Activated CD4-positive, CD25-positive, alpha-beta regulatory T cell (primary cell): ENCODE results near the gene PROM1.
A peak's percentile ranks its signal among the peaks of the same experiment; 100 is the strongest.

ENCODE experiments used
- DNase-seq, 4 experiments: peaks; one replicate each; lab custom pipeline; 2025; lab: John Stamatoyannopoulos, UW

PROM1 gene

DNA sequence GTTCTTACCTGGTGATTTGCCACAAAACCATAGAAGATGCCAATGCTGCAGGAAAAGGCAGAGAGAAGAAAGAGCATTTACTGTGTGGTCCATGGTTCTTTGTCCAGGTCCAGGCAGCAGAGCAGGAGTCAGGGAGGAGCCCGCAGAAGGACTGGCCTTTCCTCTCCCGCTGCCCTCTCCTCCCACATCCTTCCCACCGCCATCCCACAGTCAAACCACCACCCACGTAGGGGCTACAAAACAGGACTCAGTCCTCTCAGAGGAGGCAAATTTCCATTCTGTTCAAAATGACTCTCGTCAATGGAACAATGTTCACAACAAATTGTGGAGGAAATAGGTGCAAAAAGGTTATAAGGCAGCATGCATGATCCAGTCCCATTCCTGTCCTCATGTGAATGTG is 58.6 kb downstream of the PROM1 start:
- no peak for DNase-seq

DNA sequence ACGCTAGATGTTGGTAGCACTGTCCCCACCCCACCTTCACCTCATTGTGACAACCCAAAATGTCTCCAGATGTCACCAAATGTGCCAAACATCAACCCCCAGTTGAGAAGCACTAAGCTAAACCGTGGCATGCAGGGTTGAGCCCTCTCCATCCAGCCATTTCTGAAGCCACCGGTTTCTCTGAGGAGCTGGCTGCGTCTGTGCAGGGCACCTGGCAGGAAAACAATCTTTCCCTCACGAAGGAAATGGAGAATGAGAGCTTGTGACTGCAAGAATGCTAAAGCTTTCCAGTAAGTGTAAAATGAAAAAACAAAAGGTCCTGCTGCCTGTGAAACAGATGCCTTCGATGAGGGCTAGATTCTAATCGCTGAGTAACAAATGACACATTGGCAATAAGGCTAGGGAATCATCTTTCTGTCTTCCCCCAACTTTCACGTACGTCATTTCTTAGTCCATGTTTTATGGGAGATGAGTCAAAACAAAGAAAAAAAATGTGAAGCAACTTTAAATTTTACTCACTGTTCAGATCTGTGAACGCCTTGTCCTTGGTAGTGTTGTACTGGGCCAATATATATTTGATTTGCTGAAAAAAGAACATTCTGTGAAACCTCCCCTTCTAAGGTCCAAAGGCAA is 59.9 kb downstream of the PROM1 start:
- no peak for DNase-seq

DNA sequence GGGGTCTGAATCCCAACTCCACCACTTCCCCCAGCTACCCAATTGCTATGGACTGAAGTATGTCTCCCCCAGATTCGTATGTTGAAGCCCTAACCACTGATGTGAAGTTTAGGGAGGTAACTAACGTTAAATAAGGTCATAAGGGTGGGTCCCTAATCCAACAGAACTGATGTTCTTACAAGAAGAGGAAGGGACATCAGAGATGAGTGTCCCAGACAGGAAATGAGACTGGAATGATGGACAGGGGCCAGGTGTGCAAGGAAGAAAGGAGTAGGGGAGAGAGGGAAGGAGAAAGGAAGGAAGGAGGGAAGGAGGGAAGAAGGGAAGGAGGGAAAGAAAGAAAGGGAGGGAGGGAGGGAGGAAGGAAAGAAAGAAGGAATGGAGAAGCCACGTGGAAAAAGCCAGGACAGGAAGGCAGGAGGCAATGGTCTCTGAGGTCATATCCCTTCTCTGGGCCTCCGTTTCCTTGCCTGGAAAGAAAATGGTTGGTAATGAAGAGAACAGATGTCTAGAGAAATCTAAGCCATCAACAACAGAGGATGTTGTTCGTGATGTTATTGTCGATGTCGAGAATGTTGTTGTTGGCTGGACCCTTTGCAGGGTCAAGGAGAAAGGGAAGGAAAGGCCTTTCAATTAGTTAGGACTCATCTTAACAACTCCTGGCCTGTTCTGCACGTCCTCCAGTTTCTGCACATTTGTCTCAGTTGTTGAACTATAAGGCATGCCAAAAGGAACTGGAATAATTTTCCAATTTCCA is 61.8 kb downstream of the PROM1 start:
- no peak for DNase-seq

DNA sequence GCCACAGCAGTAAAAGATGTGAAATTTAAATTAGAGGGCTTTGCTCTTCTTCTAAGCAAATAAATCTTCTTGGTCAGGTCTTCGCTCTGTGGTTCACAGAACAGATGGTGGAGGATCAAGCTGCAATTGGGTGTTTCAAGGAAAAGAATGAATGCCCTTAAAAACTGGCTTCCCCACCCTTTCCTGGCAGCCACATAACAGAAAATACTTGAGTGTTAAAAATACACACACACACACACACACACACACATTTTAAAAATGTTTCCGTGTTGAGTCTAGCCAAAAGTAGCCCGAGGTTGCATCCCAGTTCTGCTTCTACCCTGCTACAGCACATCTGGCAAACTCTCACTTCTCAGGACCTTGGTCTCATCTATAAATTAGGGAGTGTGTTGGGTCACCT is 64.2 kb downstream of the PROM1 start:
- no peak for DNase-seq

DNA sequence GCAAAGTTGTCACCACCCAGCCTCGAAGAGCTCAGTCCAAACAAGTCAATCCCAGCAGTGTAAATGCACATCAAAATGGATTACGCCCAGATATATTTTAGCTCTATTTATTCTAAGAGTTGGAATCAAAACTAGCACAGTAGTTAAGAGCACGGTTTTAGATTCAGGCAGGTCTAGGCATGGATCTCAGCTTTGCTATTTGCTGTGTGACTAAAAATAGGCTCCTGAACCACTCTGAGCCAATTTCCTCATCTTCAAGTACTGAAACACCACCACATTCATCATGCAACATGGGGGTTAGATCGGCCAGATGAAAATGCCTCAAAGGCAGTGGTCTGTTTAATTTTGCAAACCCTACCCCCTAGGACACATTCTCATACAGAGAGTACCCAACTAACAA is 65.0 kb downstream of the PROM1 start:
- no peak for DNase-seq

DNA sequence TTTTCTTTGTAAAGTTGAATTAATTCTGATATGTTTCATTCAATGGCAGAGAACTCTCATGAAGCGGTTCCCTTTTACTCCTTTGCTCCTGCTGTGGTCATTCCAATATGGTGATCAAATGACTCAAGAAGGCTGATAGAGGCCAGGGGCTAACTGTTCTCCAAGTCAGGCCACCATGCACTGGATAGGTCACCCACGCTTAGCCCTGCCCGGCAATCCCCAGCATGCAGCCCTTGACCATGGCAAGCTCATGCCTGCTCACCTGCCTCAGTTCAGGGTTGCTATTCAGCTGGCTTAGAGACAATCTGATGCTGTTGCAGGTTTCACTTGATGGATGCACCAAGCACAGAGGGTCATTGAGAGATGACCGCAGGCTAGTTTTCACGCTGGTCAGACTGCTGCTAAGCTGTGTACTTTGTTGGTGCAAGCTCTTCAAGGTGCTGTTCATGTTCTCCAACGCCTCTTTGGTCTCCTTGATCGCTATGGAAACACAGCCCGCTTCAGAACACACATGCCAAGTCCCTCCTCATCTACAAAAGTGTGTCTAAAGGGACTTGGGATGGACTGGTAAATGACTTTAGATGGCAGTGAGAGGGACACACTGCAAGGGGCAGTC is 65.7 kb downstream of the PROM1 start:
- no peak for DNase-seq

DNA sequence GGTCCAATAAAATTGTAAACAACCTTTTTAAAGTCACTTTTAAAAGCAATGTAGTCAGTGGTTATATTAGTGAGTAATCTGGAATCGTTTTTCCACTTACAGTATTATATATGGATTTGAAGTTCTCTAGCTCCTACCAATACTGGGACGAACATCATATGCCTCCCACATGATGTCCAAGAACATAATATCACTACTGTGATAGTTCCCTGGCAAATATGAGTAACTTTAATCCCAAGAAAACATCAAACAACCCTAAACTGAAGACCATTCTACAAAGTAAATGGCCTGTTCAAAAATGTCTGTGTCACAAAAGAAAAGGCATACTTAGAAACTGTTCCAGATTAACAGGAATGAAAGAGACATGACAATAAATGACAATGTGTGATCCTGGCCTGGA is 67.3 kb downstream of the PROM1 start:
- no peak for DNase-seq

DNA sequence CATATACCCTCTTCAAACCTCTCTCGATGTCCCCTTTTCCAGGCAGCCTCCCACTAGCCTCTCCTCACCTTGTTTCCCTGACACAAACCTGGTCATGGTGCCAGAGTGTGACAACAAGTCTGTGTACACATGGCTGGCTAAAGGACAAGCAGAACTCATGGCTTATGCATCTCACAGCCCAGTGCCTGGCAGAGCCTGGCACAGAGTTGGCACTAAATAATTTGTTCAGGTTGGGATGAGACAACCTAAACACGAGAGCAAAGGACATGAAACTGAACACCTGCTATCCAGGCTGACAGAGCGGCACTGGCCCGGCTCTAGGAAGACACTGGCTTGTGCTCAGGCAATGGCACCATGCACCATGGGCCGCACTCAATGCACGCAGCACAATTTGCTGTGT is 72.7 kb downstream of the PROM1 start:
- DNase-seq = no peak

DNA sequence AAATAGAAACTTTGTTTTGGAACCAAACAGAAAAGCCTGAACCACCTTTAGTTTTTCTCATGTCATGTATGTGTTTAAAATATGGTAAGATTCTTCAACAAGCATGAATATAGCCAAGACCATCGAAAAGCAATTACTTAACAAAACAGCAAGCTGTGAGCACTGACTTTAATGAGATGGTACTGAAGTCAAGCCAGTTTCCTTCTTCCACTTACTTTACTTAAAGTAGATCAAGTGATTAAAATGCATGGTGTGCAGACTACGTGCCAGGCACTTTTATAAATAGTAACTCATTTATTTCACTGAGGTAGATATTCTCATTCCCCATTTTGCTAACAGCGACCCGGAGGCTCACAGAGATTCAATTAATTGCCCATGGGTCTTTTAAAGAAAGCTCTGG is 74.7 kb downstream of the PROM1 start:
- DNase-seq = no peak

DNA sequence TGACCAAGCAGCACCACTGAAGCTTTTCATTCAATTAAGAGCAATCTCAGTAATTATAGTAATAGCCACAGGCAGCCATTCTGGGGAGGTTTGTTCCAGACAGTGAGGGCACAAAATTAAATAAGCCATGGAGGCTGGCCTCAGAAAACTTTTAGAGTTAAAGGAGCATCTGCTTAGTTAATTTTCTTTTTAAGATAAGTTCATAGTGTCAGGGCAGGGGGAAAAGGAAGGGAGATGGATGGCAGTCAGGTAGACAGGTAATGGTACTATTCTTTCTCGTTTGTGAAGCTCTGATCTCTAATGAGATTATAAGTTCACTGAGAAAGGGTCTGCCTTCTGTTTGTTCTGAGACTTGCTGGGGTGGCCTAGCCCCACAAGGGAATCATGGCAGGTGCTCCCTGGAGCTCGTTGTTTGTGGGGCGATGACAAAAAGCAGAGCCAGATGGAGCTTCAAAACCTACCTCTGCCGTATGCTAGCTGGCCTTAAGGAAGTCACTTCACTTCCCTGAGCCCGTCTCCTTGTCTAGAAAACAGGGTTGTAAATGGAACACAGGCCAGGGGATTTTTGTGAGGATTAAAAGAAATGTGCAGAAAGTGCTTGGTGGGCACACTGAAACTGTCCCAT is 76.2 kb downstream of the PROM1 start:
- no peak for DNase-seq

DNA sequence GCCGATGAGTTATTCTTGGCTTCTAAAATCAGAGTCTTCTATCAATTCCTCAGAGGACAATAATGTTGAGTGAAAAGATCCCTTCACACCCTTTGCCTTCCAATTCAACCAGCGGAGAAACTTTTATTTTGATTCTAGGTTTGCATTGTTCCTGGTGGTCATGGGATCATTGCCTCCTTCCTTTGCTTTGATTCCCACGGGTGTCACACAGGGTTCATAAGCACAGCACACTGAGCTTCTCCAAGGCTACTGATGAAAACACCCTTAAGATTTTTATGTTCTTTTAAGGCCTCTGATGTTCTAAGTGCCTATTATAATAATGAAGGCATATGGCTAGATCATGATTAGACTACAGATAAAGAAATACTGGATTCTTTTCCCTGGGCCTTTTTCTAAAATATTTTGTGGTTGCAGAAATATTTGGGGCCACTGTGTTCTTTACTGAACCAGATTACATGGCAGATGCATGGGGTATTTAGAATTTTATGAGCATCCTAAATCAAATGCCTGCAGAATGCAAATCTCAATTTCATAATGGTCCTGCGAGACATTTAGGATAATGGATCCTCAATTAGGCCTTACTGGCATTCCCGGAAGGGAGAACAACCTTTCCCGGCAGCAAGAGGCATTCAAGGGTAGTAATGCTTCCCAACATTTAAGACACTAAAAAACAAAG is 76.9 kb downstream of the PROM1 start:
- no peak for DNase-seq

DNA sequence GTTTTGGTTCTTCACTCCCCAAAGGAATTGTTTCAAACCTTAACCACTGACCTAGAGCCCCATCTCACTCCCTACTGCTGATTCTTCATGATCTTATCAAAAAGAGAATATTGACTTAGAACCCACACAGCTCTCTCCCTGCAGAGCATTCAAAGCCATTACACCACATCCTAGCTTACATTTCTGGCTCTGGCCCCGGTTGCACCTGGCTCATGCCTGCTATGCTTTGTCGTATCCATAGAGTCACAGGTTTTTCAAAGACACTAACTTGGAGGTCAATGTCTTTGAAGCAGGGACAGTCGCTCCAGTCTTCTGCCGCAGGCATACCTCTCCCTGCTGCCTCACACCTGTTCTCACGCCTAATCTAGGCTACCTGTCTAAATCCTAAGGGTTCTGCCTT is 78.1 kb downstream of the PROM1 start:
- DNase-seq = no peak

DNA sequence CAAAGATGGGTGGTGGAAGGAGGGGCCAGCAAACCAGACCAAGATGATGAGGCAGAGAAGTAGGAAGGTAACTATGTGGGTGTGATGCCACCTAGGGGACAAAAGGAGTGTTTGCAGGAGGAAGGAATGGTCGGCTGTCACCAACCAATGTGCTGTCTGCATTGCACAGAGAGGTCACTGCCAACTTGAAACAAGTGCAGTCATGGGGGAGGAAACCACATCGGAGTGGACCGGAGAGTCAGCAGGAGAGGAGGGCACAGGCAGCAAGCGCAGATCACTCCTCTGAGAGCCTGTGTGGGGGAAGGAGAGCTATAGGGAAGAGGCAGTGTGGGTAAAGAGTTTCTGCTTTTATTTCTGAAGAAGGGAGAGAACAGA is 82.4 kb downstream of the PROM1 start:
- DNase-seq = peak in 1 of 4 experiments; percentile 2

DNA sequence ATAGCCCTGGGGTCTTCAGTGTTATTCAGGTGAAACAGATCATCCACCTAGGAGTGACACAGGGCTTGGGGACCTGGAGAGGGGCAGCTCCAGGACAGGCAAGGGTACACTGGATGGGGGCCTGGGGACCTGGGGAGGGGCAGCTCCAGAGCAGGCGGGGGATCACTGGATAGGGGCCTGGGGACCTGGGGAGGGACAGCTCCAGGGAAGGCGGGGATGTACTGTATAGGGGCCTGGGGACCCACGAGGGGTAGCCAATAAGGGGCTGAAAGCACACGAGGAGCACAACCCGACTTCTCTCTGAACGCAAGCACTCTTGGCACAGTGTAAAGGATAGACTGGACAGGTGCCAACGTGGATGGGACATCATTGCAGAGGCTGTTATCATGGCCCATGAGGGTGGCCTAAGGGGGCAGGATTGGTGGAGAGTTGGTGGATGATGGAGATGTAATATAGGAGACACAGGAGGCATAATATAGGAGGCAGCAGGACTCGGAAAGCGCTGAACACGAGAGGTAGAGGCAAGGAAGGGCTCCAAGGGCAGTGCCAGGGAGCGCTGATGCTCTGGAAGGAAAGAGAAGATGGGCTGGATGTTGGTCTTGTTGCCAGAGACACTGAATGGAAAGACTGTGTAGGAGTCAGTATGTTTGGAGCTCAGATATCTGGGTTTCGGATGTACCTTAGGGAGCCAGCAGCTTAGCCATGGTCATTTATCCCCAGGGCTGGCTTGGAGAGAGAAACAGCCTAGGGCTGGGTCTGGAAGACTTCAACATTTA is 82.9 kb downstream of the PROM1 start:
- DNase-seq = peak; percentile 6 to 41 (median 24)

DNA sequence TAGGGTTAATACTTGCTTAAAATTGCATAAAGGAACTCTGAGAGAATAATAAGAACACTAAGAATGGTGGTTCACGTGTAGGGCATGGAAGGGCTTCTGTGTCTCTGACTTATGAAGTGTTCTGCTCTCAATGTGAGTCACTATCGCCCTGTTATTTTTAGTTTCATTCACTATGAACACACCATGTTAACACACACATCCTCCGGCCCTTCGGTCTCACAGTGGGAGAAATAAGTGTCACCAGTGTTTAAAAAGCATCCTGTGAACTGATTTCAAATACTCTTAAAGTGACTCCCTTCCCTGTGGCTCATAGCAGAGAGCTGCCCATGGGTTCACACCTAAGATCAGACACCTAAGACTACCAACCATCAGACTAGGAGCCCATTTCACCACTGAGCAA is 87.0 kb downstream of the PROM1 start:
- DNase-seq = no peak

DNA sequence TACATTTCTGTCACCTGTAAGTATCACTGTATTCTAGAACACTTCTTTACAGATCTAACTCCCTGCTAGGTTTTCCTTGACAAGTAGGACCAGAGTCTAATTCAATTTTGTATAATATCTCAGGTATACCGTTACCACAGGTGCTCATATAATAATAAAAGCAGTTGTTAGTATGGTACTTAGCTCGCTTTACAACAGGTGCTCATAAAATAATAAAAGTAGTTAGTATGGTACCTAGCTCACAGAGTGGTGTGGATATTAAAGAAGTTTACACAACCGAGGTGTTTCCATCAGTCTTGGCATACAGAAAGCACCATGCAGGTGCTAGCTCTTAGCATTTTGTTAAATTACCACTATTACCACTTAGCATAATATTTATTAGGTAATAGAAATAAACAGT is 88.0 kb downstream of the PROM1 start:
- no peak for DNase-seq

DNA sequence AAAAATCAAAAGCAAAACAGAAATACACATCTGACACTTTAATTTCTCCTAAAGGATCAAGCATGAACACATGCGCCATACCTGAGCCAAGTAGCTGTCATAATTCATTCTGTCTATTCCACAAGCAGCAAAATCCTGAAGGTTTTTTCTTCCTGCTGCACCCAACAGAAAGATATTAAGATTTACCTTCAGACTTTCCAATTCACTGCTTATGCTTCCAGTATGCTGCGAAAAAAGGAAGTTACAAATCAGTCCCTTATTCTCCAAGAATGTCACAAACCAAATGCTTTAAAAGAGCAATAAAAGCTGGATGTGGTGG is 91.7 kb downstream of the PROM1 start:
- no peak for DNase-seq

DNA sequence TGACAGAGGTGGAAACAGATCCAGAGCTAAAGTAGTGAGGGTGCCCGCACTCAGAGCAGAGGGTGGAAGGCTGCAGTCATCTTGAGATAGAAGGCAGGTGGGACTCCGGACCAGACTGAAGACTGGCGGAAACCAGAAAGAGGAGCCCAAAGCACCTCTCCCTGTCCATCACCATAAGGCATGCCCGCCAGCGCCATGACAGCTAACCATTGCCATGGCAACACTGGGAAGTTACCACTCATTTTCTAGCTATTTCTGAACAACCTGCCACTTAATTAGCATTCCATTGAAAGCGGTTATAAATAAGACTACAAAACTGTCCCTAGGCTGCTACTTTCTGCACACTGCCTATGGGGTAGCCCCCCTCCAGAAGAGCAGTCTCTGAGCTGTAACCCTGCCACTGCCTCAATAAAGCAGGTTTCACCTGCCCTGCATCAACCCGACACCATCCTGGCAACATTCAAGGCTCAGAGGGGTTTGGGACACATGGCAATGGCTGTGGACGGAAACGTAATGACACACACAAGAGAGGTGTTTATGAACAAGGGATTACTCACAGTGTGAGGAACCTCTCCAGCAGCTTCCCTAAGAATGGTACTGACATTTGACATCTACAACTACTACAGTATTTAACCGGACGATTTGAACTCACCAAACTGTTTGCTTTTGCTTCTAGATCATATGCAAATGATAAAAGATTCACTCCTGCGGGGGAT is 93.1 kb downstream of the PROM1 start:
- DNase-seq = no peak

DNA sequence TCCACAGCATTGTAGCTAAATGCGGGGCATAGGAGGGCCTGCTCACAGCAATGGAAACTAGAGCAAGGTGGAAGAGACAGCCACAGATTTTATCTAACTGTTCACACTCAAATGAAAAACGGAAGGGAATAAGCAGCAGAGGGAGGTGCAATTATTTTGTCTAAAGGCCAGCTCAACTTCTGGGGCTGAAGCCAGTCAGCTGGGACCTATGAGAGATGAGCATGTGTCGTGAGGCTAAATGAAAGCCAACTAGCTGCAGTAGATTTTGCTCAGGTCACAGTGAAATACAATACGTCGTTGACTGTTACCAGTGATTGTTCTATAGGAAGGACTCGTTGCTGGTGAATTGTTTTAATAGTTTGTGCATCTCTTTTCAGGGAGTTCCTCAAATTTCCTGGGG is 94.4 kb downstream of the PROM1 start:
- no peak for DNase-seq

DNA sequence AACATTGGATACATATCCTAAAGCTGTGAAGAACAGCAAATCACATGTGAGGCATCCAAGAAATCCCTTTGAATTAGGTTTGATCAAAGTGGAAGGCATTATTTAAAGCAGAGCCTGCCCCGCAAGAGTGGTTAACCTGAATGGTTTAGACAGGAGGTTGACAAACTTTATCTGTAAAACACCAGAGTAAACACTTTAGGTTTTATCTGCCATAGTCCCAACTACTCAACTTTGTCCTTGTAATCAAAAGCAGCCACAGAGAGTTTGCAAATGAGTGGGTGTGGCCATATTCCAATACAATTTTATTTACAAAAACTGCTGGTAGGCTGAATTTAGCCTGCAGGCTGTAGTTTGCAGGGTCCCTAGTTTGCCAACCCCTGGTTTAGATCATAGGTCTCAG is 95.6 kb downstream of the PROM1 start:
- no peak for DNase-seq

DNA sequence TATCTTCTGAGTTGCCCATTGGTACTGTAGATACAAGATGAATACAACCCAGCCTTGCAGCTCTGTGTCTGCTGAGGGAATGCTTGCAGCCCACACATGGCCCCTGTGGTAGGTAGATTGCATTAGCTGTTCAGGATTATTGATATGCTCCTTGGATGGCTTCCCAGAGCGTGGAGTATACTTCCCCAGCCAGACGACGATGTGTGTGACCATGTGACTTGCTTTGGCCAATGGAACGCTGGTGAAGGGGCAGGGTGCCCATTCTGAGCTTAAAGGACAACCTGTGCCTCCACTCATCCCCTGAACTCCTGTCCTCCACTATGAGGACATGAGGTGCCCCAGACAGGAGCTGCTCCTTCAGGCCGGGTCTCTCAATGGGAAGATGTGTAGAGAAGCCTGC is 96.9 kb downstream of the PROM1 start:
- DNase-seq = no peak
